GM21619 (cell line): ENCODE data around the gene ECD.

Experiments
- ATAC-seq: cut with Tn5 transposase; IDR thresholded peaks from one replicate; pipeline ENCODE4 v1.9.1; 2021; ENCODE audit not compliant: unreplicated experiment

Gene ECD

GRCh38 chr10:73167783-73168464, at the start of gene ECD, which contains the start of gene FAM149B1:
Gene ECD, minus strand, starts transcription at chr10:73168008. Its CDS starts 4,071 bp downstream, at chr10:73163937.
Gene FAM149B1, plus strand, starts transcription at chr10:73168119. Its CDS starts 221 bp downstream, at chr10:73168340.
- ATAC-seq, result peak; percentile 88

DNA sequence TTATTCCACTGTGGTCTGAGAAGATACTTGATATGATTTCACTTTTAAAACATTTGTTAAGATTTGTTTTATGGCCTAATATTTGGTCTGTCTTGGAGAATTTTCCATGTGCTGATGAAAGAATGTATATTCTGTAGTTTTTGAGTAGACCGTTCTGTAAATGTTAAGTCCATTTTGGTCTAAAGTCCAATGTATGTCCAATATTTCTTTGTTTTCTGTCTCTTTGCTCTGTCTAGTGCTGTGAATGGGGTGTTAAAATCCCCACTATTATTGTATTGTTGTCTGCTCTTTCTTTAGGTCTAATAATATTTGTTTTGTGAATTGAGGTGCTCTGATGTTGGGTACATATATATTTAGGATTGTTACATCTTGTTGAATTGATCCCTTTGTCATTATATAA, 47.9 kb upstream of the ECD start:
- no peak for ATAC-seq

GRCh38 chr10:73211106-73211811, 43.5 kb upstream of the ECD start:
- ATAC-seq, result no peak

DNA sequence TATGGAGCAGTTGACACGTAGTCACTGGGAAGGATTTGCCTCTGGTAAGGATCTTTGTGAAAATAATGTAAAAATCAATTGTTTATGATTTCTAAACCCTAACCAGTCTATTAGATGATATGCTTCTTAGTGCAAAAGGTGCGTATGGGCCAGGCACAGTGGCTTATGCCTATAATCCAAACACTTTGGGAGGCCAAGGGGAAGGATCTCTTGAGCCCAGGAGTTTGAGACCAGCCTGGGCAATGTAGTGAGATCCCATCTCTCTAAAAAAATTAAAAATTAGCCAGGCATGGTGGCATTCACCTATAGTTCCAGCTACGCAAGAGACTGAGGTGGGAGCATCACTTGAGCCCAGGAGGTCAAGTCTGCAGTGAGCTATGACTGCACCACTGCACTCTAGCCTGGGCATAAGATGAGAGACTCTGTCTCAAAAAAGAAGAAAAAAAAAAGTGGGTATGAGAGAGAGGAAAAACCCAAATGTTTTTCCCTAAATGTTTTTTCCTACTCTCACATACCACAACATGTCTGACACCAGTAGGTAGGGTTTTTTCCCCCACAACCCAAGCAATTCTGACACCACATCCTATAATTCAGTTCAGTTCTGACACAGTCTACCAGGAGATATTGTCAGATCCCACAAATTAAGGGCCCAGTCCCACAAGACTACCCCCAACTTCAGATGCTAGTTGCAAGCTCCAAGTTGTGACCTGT, 42.7 kb upstream of the ECD start:
- no peak for ATAC-seq

DNA sequence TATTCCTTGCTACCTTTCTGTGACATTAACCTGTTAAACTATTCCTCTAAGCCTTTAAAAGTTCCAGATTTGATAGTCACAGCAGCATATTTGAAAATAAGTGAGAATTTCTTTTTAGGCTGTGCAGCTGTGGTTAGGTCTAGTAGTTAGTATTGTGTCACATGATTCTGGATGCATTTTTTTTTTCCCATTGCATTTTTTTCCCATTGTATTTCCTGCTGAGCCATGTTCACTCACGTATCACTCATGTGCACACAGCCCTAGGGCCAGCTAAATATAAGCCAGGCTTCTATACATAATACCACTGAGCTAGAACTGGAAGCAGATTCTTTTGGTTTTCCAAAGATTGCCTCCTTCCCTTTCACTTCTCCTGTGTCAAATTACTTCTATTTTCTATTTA, 41.9 kb upstream of the ECD start:
- no peak for ATAC-seq

DNA sequence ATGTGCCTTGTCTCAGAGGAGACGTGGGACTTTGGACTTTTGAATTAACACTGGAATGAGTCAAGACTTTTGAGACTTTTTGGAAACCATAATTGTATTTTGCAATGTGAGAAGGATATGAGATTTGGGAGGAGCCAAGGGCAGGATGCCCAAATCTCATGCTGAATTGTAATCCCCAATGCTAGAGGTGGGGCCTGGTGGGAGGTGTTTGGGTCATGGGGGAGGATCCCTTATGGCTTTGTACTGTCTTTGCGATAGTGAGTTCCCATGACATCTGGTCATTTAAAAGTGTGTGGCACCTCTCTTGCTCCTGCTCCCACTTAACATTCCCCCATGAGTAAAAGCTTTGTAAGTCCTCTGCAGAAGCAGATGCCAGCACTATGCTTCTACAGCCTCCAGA, 40.1 kb upstream of the ECD start:
- ATAC-seq, result no peak

- no peak for ATAC-seq
These were observed 38.6 kb upstream of the ECD start for GRCh38 chr10:73206385-73206784.

GRCh38 chr10:73205890-73206289, 38.1 kb upstream of the ECD start:
- ATAC-seq, result no peak

- no peak for ATAC-seq
These were observed 37.3 kb upstream of the ECD start for GRCh38 chr10:73205081-73205480.

GRCh38 chr10:73190188-73190587, 22.4 kb upstream of the ECD start:
- ATAC-seq, result no peak

- no peak for ATAC-seq
These were observed 18.5 kb upstream of the ECD start for GRCh38 chr10:73186266-73186665.

- no peak for ATAC-seq
These were observed 16.0 kb upstream of the ECD start for GRCh38 chr10:73183667-73184281.

DNA sequence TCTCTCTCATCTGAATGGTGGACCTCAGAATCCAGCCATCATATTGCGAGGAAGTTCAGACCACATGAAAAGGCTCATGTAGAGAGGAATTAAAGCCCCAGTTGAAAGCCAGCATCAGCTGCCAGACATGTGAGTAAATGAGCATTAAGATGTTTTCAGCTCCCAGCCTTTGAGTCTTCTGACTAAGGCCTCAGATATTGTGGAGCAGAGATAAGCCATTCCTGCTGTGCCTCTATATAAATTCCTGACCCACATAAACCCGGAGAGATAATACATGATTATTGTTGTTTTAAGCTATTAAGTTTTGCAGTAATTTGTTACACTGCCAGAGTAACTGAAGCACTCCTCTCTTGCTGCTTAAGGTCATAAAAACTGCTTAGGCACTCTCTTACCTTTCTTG, 14.8 kb upstream of the ECD start:
- ATAC-seq, result no peak

DNA sequence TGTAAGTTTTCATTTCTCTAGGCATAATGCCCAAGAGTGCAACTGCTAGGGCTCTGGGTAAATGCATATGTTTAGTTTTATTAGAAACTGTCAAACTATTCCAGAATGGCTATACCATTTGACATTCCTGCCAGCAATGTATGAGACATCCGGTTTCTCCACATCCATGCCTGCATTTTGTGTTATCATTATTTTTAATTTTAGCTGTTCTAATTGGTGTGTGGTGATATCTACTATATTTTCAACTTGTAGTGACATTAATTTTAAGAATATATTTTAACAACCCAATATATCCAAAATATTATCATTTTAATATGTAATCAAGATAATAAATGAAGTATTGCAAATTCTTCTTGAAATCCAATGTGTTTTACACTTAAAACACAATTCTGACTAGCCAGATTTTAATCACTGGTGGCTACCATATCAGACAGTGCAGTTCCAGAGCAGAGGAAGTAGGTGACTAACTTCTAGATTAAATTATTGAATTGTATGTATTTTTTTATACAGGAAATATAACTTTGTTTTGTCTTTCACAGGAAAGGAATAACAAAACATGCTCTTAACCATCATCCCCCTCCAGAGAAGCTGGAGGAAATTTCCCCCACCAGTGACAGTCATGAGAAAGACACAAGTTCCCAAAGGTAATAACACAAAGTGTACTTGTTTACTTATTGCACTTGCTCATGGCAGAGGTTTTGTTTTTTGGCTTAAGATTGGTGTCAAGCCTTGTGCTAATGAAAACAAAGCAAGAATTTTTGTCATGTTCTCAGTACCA, 6.5 kb upstream of the ECD start:
- ATAC-seq, result no peak

GRCh38 chr10:73172867-73173266, 5.1 kb upstream of the ECD start:
- ATAC-seq, result no peak

DNA sequence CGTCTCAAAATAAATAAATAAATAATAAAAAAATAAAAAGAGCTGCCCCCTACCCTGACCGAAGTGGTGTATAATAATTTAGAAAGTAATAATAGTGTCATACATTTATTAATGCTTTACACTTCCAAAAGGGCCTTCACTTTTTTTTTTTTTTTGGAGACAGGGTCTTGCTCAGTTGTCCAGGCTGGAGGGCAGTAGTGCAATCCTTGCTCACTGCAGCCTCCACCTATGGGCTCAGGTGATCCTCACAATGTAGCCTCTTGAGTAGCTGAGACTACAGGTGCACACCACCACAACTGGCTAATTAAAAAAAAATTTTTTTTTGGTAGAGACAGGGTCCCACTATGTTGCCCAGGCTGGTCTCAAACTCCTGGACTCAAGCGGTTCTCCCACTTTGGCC, 1.5 kb upstream of the ECD start:
- ATAC-seq, result no peak

- ATAC-seq, result peak; percentile 23
These were observed 626 bp upstream of the ECD start for GRCh38 chr10:73168465-73168803.

DNA sequence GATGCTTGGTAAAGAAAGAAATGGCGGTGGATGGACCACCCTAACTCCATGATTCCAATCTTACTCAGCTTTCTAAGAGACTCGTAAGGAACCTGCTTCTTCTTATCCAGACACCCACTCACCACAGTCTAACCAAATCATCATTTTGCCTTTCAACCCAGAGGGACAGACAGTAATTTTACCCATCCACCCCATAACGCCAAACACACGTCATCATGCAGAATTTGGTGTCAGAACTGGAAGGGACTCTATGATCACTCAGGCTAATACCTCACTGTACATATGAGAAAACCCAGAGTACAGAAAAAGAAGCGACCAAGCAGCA, 388 bp downstream of the ECD start:
- ATAC-seq, result no peak

- ATAC-seq, result no peak
These were observed 836 bp downstream of the ECD start for GRCh38 chr10:73166972-73167371.

DNA sequence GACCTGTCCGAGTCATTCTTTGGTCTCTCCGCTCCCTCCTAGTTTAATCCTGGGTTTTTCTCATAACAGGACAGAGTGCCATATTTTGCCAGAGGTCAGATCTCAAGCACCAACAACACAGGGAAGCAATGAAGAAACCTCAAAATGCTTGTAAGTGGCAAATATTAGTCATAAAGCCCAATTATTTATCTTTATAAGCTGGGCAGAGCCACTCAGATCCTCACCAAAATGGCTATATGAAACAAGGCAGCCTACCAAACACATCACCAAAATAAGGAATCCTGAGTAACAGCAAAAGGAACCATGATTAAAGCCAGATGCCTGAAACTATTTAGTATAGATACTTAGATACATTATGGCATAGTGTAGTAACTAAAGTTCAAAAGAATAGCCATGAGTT, 4.7 kb downstream of the ECD start:
- ATAC-seq, result no peak

DNA sequence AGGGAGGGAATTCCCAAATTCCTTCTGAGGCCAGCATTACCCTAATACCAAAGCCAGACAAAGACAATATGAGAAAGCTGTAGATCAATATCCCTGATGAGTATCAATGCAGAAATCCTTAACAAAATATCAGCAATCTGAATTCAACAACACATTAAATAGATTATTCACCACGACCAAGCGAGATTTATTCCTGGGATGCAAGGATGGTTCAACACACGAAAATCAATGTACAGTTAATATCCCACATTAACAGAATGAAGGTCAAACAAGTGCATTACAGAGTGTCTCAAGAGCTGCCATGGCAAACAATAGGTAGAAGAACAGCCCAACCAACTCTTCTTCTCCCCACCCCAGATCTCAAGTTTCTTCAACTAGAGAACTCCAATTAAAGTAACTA, 6.1 kb downstream of the ECD start:
- no peak for ATAC-seq
